GM12878 (cell line): ENCODE measurements around the gene CTBP1. TPM values are rescaled to one million over a fixed set of nuclear protein-coding genes. Genes with fewer than 3 reads are reported as not detected.
A peak's percentile ranks its signal among the peaks of the same experiment; 100 is the strongest.

Source experiments
- ATAC-seq: fragments of 200-7000 bp; cut with Tn5 transposase; 3 replicates; pipeline ENCODE4 v1.9.1; 2020; ENCODE audit warnings: mild to moderate bottlenecking, moderate library complexity
- BruUV-seq: library from RNA; stranded (reverse); fragments of 400-500 nt; replicated peaks from 2 replicates; lab custom pipeline; 2021; lab: Mats Ljungman, UMichigan
- CTCF ChIA-PET: fragments of 300-600 bp; sonication (Branson Sonifier 250); formaldehyde crosslinking; extraction: SDS; loops from one replicate; lab custom pipeline; 2021; ENCODE audit warnings: inconsistent platforms; lab: Yijun Ruan, JAX
- POLR2A ChIA-PET: fragments of 350-600 bp; formaldehyde crosslinking; extraction: SDS; loops from one replicate; lab custom pipeline; 2021; ENCODE audit warnings: inconsistent platforms; lab: Charles Lee
- RAD21 ChIA-PET: fragments of 300-600 bp; sonication (Branson Sonifier 250); formaldehyde crosslinking; loops from one replicate; lab custom pipeline; 2023; ENCODE audit warnings: antibody characterized with exemption; ENCODE audit not compliant: unreplicated experiment; lab: Charles Lee
- SMC1A ChIA-PET: fragments of 300-600 bp; sonication (Branson Sonifier 250); formaldehyde crosslinking; loops from one replicate; lab custom pipeline; 2023; ENCODE audit not compliant: unreplicated experiment, uncharacterized antibody; lab: Charles Lee
- DNase-seq: peaks from one replicate; pipeline ENCODE4 v3.0.0-alpha.2; 2011; ENCODE audit warnings: low read depth, low spot score
- FAIRE-seq: peaks from 3 replicates; lab custom pipeline; 2011; peaks lifted over from hg19 to GRCh38; lab: Jason Lieb, UNC
- H2AFZ ChIP-seq: 2 replicates; pipeline ENCODE4 v1.6.0; 2011; ENCODE audit warnings: low read depth, low read length, control low read depth; ENCODE audit not compliant: control insufficient read depth
- H3K27ac ChIP-seq: 2 replicates; pipeline ENCODE4 v1.5.1; 2011; ENCODE audit warnings: control low read depth; ENCODE audit not compliant: control insufficient read depth, insufficient read depth
- H3K27me3 ChIP-seq, 2 experiments: replicated peaks in 1 of 2; 2 replicates each; pipeline versions ENCODE4 v1.6.0 to v1.6.1; 2011; ENCODE audit warnings: low read length in 1 of 2; ENCODE audit not compliant: control insufficient read depth in 2 of 2, insufficient read depth in 2 of 2
- H3K36me3 ChIP-seq, 2 experiments: 2 replicates each; pipeline ENCODE4 v1.5.1; 2011; ENCODE audit warnings: low read length in 1 of 2; ENCODE audit not compliant: control insufficient read depth in 2 of 2, insufficient read depth in 2 of 2
- H3K4me1 ChIP-seq: 2 replicates; pipeline ENCODE4 v1.6.1; 2011; ENCODE audit warnings: mild to moderate bottlenecking, low read length, moderate library complexity, mixed read lengths; ENCODE audit not compliant: control insufficient read depth, insufficient read depth
- H3K4me2 ChIP-seq: 2 replicates; pipeline ENCODE4 v1.6.0; 2011; ENCODE audit warnings: control low read depth; ENCODE audit not compliant: control insufficient read depth, insufficient read depth
- H3K4me3 ChIP-seq: fragments of 200-600 bp; sonication (generic); 2 replicates; pipeline ENCODE4 v1.5.1; 2016
- H3K79me2 ChIP-seq: 2 replicates; pipeline ENCODE4 v1.6.0; 2011; ENCODE audit warnings: low read length; ENCODE audit not compliant: control insufficient read depth, insufficient read depth
- H3K9ac ChIP-seq: 2 replicates; pipeline ENCODE4 v1.8.0; 2011; ENCODE audit warnings: low read length, control low read depth, mixed read lengths; ENCODE audit not compliant: control insufficient read depth, insufficient read depth
- H3K9me3 ChIP-seq: replicated peaks from 3 replicates; pipeline ENCODE4 v1.5.1; 2011; ENCODE audit warnings: mild to moderate bottlenecking, low read length; ENCODE audit not compliant: control insufficient read depth, insufficient read depth
- H4K20me1 ChIP-seq: 2 replicates; pipeline ENCODE4 v1.6.0; 2011; ENCODE audit not compliant: control insufficient read depth, insufficient read depth
- BACH1 ChIP-seq: fragments of 450-650 bp; IDR thresholded peaks from 2 replicates; pipeline ENCODE4 v1.6.1; 2017; ENCODE audit warnings: mild to moderate bottlenecking, borderline replicate concordance
- EP300 ChIP-seq, 2 experiments: fragments of 150-350 bp in 1 of 2; IDR thresholded peaks; 2 replicates each; pipeline ENCODE4 v1.6.1; 2011 to 2012; ENCODE audit warnings: low read depth in 2 of 2, low read length in 2 of 2, borderline replicate concordance in 1 of 2, improper control_type of control experiment in 1 of 2, inconsistent platforms in 1 of 2; ENCODE audit not compliant: control insufficient read depth in 1 of 2
- KLF5 ChIP-seq: fragments of 450-650 bp; IDR thresholded peaks from 2 replicates; pipeline ENCODE4 v1.6.1; 2014; ENCODE audit warnings: mild to moderate bottlenecking; ENCODE audit not compliant: partially characterized antibody
- MXI1 ChIP-seq: fragments of 150-350 bp; IDR thresholded peaks from 2 replicates; pipeline ENCODE4 v1.6.1; 2011; ENCODE audit warnings: low read depth, mild to moderate bottlenecking, inconsistent platforms, low read length, improper control_type of control experiment
- NKRF ChIP-seq: fragments of 450-650 bp; conservative IDR thresholded peaks from 2 replicates; pipeline ENCODE4 v1.6.1; 2017; ENCODE audit warnings: mild to moderate bottlenecking, moderate library complexity
- POLR2AphosphoS5 ChIP-seq: IDR thresholded peaks from 2 replicates; pipeline ENCODE4 v1.6.1; 2011; ENCODE audit warnings: mild to moderate bottlenecking, low read length, inconsistent platforms
- RUNX3 ChIP-seq: IDR thresholded peaks from 2 replicates; pipeline ENCODE4 v1.6.1; 2012; ENCODE audit warnings: low read length, inconsistent platforms
- SIN3A ChIP-seq: IDR thresholded peaks from 2 replicates; pipeline ENCODE4 v1.6.1; 2012; ENCODE audit warnings: low read depth, low read length, improper control_type of control experiment
- TCF3 ChIP-seq: IDR thresholded peaks from 2 replicates; pipeline ENCODE4 v1.6.1; 2012; ENCODE audit warnings: low read depth, mild to moderate bottlenecking, low read length, borderline replicate concordance; ENCODE audit not compliant: insufficient read depth
- YY1 ChIP-seq: IDR thresholded peaks from 2 replicates; pipeline ENCODE4 v1.6.1; 2011; ENCODE audit warnings: low read depth, mild to moderate bottlenecking, low read length
- ZBTB40 ChIP-seq: fragments of 450-650 bp; IDR thresholded peaks from 2 replicates; pipeline ENCODE4 v1.6.1; 2016; ENCODE audit warnings: mild to moderate bottlenecking, moderate library complexity, borderline replicate concordance
- WGBS: methylation state at CpG from one replicate; pipeline ENCODE4 v1.1.6; 2016; ENCODE audit warnings: low lambda C conversion rate; ENCODE audit not compliant: insufficient replicate concordance, insufficient coverage; ENCODE audit errors: missing lambda C conversion rate; 5-methylcytosine and 5-hydroxymethylcytosine counted together
- in situ Hi-C: fragments of 300-500 bp; cut with MboI; formaldehyde crosslinking; loops from 9 replicates; pipeline ENCODE4 v1.14.3; 2018; ENCODE audit warnings: mixed read lengths
- intact Hi-C: fragments of 100-400 bp; cut with micrococcal nuclease; formaldehyde crosslinking; loops from one replicate; pipeline ENCODE4 v1.14.2; 2022; ENCODE audit not compliant: unreplicated experiment
- polyA plus RNA-seq, 11 experiments: library from polyadenylated mRNA; depleted of rRNA in 4 of 11; unstranded in 6 of 11; stranded (reverse) in 5 of 11; fragments of >200 nt; fragmentation: Nextera tagmentation in 4 of 11; fragmentation: Illumina TruSeq in 1 of 11; extraction: Ambion mirVana in 4 of 11; extraction: Trizol in 1 of 11; gene quantifications; 1 replicate in 1 of 11; 2 replicates in 10 of 11; pipeline versions ENCODE4 v1.2.1 to v1.2.3, GENCODE V29; 2011 to 2016; ENCODE audit warnings: inconsistent platforms in 2 of 11, missing spikeins in 2 of 11, low read depth in 1 of 11
- total RNA-seq, 4 experiments: library from RNA; depleted of rRNA in 3 of 4; stranded (reverse); fragments of >200 nt in 3 of 4; fragmentation: Illumina TruSeq in 1 of 4; extraction: Trizol in 1 of 4; gene quantifications; 2 replicates each; pipeline versions ENCODE4 v1.2.1 to v1.2.3, GENCODE V29; 2013 to 2021

CTBP1 gene
- total and polyA plus RNA-seq, 10 of the 15 experiments (the other 5 are each of a cell fraction or from before 2014, with no cell fraction given) = 7.4 to 182 (median 63.1) TPM

DNA sequence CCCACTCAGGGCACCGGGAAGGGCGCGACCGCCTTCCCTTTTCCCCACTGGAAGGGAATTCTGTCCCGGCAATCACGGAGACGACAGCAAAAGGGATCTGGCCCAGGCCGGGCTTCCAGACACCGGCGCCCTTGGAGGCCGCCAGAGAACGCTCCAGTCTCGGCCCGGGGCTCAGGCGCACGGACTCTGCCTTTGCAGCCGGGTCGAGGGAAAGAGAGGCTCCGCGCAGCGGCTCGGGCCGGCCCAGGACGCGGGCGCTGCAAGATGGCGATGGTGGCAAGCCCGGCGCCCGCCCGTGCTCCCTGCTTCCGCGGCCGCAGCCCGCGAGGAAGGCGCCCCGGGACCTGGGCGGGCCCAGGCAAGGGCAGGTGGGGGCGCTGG is 1.1 kb downstream of the CTBP1 start (continued):
- TF ChIP-seq MXI1 (0 out of 2 replicates have a peak, but pooled peaks have one; percentile 39), POLR2AphosphoS5 (no peak; the same call in 1 of the 2 replicates), ZBTB40 (no peak)
- TF ChIP-seq, all 136 proteins: peak for 4

DNA sequence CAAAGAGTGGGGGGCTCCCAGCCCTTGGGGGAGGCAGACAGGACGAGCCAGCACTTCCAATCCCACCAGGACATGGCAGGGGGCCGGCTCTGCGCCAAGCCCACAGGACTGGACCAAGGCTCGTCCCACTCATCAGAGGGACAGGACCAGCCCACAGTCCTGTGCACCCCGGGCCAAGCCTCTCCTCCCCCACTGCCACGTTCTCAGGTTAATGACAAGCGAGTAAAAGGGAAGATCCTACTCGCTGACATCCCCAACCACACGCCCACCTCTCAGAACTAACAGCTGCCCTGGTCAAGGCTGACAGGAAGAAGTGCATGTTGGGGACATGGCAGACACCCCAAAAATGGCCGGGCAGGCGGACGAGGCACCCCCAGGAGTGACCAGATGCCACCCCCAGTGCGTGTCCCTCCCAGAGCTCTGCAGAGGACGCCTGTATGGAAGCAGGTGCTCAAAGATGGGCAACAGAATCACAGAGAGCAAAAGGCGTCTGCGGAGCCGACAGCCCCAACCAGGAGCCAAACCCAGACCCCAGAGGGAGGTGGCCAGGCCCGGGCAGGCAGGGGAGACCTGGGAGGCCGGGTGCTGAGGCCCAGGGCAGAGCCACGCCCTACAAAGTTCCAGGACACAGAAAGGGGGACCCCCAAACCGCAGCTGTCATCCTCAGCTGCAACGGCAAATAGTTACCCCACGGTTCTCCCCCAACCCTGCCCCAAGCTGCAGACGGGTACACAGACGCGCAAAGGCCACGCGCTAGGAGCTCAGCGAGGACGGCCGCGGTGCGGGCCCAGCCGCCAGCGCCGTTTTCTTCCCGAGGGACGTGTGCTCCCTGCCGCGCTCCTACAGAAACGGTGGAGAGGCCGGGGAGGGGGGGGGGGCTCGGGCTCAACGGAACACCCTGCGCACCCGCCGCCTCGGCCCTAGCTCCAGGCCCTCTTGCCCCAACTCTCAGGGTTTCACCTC is 1.7 kb downstream of the CTBP1 start:
- SMC1A ChIA-PET = interaction anchor here (0.7 to 1.9 kb wide), 4 partner anchors 28 to 82 kb away, joined by 3 to 8 read pairs (median 4); no protein-coding TSS in a partner anchor
- no peaks in the 10 kb centered on the region for H3K27me3 ChIP-seq
- peak overlapping the region; percentile 87 for H3K9ac ChIP-seq
- CTCF ChIA-PET = interaction anchor here (0.7 to 3.7 kb wide), 8 partner anchors 21 to 116 kb away, joined by 3 to 21 read pairs (median 3); partner anchors contain the start of gene UVSSA
- peak overlapping the region; percentile 98 for H3K4me2 ChIP-seq
- H3K9me3 ChIP-seq = peaks cover 8% of the 10 kb centered on the region; the same call in 2 of the 3 replicates
- peaks cover 72% of the 10 kb centered on the region for H3K79me2 ChIP-seq
- in situ Hi-C loops = no loop called here
- H3K4me3 ChIP-seq = peak overlapping the region; percentile 80
- DNase-seq = no peak
- peaks cover 0 to 8% of the 10 kb centered on the region in 2 experiments; a peak in 2 of 4 replicates for H3K36me3 ChIP-seq
- H3K27ac ChIP-seq = peak overlapping the region; percentile 95
- intact Hi-C loops = loop anchor here (1.0 to 5.0 kb wide), 5 partner anchors 28 to 115 kb away; no protein-coding TSS in a partner anchor
- RAD21 ChIA-PET = interaction anchor here (0.9 to 3.6 kb wide), 11 partner anchors 21 to 116 kb away, joined by 3 to 23 read pairs (median 6); partner anchors contain the start of gene UVSSA
- POLR2A ChIA-PET = interaction anchor here (0.5 to 6.2 kb wide), 6 partner anchors 28 to 100 kb away, joined by 3 to 42 read pairs (median 6); partner anchors contain the start of gene UVSSA
- no peak for FAIRE-seq
- WGBS = under 1% methylated on average over 45 of the region's 48 CpGs
- peaks cover 7% of the 10 kb centered on the region; the same call in 1 of the 2 replicates for H4K20me1 ChIP-seq
- ATAC-seq = peak; percentile 14
- no peak overlapping the region for H2AFZ ChIP-seq
- no TSS peak for BruUV-seq
- peaks cover 24% of the 10 kb centered on the region for H3K4me1 ChIP-seq
- 0 out of 2 replicates have a peak, but pooled peaks have one; percentile 51 for TF ChIP-seq NKRF
- TF ChIP-seq BACH1 = 0 out of 2 replicates have a peak, but pooled peaks have one; percentile 19
- TF ChIP-seq EP300 (IDR thresholded peaks at IDR 0.05; ENCODE audit: borderline replicate concordance in 1 of 2, control insufficient read depth in 1 of 2, low read depth in 2 of 2, low read length in 2 of 2) = no peak
- TF ChIP-seq KLF5 = no peak
- TF ChIP-seq YY1 = peak; percentile 81
- TF ChIP-seq RUNX3 = peak; percentile 64
- no peak for TF ChIP-seq SIN3A
- peak; percentile 86 for TF ChIP-seq TCF3
